AG09319 (cell line): ENCODE results near the gene KCNQ2.

Experiments used
- DNase-seq: peaks from one replicate; pipeline ENCODE4 v3.0.0-alpha.2; 2010; ENCODE audit warnings: low read depth; ENCODE audit errors: extremely low read depth
- TF ChIP-seq, protein P1 (sequence below): IDR thresholded peaks from 2 replicates; pipeline ENCODE4 v1.5.1; 2011; ENCODE audit warnings: low read depth, mild to moderate bottlenecking, inconsistent platforms, low read length, moderate library complexity

Gene KCNQ2

DNA sequence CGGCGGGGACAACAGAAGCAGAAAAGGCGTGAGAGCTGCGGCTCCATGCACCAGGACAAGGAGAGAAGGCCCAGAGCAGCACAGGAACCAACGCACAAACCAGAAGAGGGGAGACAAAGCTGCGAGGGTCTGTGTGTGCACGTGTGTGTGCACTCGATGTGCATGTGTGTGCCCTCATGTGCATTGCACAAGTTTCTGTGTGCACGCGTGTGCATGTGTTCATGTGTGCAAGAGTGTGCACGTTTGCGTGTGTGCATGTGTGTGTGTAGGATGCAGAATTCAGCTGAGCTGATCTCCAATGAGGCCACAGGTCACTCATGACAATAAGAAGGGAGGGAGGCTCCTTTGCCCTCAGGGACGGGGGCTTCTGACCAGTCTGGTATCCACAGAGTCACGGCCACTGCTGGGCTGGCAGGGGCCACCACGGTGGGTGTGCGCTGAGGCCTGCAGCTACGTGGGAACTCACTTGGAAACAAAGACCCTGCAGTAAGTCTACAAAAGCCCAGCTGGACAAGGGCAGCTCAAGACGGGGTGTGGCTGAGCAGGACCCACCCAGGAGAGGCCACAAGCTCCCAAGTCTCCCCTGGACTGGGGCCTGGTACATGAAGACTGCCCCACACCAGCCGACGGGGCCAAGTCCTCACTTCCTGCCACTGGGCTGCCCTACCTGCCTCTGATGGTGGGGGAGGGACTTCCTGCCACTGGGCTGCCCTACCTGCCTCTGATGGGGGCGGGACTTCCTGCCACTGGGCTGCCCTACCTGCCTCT, 63.2 kb downstream of the KCNQ2 start:
- TF ChIP-seq, protein P1, sequence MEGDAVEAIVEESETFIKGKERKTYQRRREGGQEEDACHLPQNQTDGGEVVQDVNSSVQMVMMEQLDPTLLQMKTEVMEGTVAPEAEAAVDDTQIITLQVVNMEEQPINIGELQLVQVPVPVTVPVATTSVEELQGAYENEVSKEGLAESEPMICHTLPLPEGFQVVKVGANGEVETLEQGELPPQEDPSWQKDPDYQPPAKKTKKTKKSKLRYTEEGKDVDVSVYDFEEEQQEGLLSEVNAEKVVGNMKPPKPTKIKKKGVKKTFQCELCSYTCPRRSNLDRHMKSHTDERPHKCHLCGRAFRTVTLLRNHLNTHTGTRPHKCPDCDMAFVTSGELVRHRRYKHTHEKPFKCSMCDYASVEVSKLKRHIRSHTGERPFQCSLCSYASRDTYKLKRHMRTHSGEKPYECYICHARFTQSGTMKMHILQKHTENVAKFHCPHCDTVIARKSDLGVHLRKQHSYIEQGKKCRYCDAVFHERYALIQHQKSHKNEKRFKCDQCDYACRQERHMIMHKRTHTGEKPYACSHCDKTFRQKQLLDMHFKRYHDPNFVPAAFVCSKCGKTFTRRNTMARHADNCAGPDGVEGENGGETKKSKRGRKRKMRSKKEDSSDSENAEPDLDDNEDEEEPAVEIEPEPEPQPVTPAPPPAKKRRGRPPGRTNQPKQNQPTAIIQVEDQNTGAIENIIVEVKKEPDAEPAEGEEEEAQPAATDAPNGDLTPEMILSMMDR = no peak

DNA sequence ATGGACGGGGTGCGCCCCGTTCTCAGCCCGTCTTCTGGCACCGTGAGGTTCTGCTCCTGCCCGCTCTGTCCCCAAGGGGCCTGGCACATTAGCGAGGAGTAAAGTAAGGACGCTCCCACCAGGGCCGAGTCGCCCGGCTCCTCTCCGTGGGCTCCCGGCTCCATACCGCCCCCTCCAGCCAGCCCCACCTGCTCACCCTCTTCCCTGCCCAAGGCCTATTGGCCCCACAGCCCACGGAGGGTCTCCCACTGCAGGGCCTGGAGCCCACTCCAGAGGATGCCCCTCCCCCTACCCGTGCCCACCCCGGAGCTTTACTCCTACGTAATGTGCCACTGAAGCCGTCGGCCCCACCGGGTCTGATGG, 63.8 kb downstream of the KCNQ2 start:
- TF ChIP-seq, protein P1 = no peak
- DNase-seq = no peak

More for the DNA sequence above, 63.2 kb downstream of the KCNQ2 start:
- no peak for DNase-seq

DNA sequence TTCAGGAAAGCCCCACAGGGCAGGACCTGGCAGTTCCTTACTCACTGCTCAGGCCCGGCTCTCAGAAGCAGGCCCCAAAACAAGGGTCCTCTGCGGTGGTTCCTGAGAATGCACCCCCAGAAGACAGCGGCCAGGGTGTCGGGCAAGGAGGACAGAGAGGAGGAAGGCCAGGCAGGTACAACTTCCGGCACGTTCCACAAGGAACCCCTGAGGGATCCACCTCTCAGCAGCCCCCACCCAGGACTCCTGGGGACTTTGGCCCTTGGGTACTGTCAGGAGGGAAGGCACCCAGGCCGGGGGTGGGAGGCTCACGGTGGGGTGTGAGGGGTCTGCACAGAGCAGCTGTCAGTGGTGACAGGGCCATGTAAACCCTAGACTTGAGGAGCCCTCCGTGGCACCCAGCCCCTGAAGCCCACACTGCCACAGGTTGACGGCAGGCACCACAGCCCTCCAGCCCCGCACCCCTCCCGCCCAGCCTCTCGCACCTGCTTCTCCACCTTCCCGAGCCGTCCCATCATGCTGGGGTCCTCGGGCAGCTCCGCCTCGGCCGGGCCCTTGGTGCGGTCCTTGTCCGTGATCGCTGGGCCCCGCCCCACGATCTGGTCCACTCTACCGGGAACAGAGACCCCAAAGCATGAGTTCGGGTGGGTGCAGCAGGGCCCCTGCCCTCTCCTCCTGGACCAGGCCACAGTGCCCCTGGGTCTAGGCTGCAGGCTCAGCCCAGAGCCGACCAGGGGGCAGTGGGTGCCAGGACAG, 64.3 kb downstream of the KCNQ2 start:
- TF ChIP-seq, protein P1 = no peak
- DNase-seq = no peak

DNA sequence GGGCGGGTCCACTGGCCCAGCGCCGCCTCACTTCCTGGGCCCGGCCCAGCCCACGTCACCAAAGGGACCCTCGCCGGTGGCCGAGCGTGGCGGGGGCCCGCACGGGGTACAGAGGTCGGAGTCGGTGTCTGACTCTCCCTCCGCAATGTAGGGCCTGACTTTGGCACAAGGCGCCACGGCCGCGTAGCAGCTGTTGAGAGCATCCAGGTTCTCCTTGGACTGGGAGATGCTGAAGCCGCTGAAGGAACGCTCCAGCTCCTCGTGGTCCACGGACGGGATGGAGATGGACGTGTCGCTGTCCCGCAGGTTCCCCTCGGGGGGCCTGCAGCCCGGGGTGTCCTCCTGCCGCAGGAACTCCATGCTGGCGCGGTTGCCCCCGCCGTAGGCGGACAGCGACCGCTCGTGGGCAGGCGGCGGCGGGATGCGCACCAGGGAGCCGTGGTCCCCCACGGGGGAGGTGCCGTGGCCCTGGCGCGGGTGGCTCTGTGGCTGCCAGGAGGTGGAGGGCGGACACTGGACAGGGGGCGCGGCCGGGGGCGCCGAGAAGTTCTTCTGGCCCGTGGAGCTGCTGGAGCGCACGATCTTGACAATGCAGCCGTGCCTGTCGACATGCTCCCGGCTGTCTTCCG, 65.7 kb downstream of the KCNQ2 start:
- no peak for DNase-seq
- TF ChIP-seq, protein P1 = no peak

DNA sequence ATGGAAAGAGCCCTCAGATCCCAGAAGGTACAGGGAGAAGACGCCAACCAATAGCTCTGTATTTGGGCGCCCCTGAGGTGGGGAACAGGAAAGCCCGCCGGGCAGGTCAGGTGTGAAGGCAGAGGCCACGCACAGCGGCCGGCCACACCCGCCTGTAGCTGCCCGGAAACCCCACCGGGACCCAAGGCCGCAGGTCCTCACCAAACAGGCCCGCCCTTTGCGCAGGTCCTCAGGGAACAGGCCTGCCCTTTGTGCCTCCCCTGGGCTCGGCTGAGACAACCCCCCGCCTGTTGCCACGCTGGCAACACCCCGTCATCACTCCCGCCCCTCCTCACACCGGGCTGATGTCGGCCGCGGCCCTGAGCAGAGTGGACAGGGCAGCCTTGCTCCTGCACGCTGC, 66.4 kb downstream of the KCNQ2 start:
- TF ChIP-seq, protein P1 = no peak

DNA sequence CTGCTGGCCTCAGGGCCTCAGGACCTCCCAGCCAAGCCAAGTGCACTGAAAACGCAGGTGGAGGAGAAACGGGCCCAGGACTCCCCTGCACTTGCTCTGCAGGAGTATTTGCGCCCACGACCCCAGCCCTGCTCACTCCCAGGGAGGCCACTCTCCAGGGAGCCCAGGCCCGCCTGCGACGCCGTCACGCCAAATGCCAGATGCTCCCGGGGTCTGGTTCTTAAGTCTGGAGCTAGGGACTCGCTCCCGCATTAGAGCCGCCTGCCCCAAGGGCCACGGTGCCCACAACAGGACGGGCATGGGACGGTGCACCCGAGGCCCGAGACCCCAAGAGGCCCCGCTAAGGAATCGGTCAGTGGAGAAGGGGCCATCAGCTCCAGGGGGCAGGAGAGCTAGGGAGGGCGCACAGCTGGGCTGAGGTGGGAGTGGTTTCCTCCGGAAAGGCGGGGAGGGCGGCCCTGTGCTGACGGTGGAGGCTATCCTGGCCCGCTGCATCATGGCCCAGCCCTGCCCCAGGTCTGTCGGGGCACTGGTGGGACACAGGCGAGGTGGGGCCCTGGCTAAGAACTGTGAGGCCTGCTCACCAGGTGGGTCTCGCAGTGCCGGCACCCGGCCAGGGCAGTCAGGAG, 67.2 kb downstream of the KCNQ2 start:
- TF ChIP-seq, protein P1 = no peak
- no peak for DNase-seq

More for the DNA sequence above, 66.4 kb downstream of the KCNQ2 start:
- no peak for DNase-seq
